ENCODE results near the gene KDSR.

The KDSR gene

GRCh38 chr18:63284173-63284799, 82.7 kb downstream of the KDSR start:
- no peak overlapping the region for H3K4me3 Mint-ChIP-seq
- peaks cover 5% of the 10 kb centered on the region for H3K4me1 Mint-ChIP-seq (ENCODE audit: low read depth)
- no peak overlapping the region for H3K27ac Mint-ChIP-seq
- intact Hi-C loops (cut with micrococcal nuclease), result no loop called here
- no peaks in the 10 kb centered on the region for H3K9me3 Mint-ChIP-seq
- no peaks in the 10 kb centered on the region for H3K36me3 Mint-ChIP-seq (ENCODE audit: low read depth)
- no peaks in the 10 kb centered on the region for H3K27me3 Mint-ChIP-seq

- no peaks in the 10 kb centered on the region for H3K27me3 Mint-ChIP-seq
- H3K4me1 Mint-ChIP-seq (ENCODE audit: low read depth), result peaks cover 8% of the 10 kb centered on the region
- no peak overlapping the region for H3K27ac Mint-ChIP-seq
- H3K9me3 Mint-ChIP-seq, result no peaks in the 10 kb centered on the region
- no peak overlapping the region for H3K4me3 Mint-ChIP-seq
- intact Hi-C loops (cut with micrococcal nuclease), result no loop called here
- no peaks in the 10 kb centered on the region for H3K36me3 Mint-ChIP-seq (ENCODE audit: low read depth)
Observed at GRCh38 chr18:63283305-63284094, 83.5 kb downstream of the KDSR start.

- Mint-ChIP-seq H3K36me3 (ENCODE audit: low read depth) (no peaks in the 10 kb centered on the region), H3K27ac (no peak overlapping the region)
- intact Hi-C loops (cut with micrococcal nuclease), result no loop called here
Observed at GRCh38 chr18:63282793-63283192, 84.2 kb downstream of the KDSR start.

More at GRCh38 chr18:63282793-63283192, 84.2 kb downstream of the KDSR start:
- Mint-ChIP-seq H3K27me3 (no peaks in the 10 kb centered on the region), H3K4me3 (no peak overlapping the region), H3K4me1 (ENCODE audit: low read depth) (peaks cover 15% of the 10 kb centered on the region), H3K9me3 (no peaks in the 10 kb centered on the region)

Data from dendritic cell treated with granulocyte-macrophage colony-stimulating factor and Interleukin-4, amounts not matched to agents 40 ng/mL and 50 ng/mL, for 4 days (primary cell).